Choroid plexus epithelial cell (primary cell): Measurements from ENCODE around the gene CD7.

ENCODE experiments used
- DNase-seq: peaks from one replicate; pipeline ENCODE4 v3.0.0-alpha.2; 2010; ENCODE audit warnings: low read depth
- H3K4me3 ChIP-seq: 2 replicates; pipeline ENCODE4 v1.5.1; 2011; ENCODE audit warnings: low read depth, mild to moderate bottlenecking, control low read depth, low read length, moderate library complexity
- CTCF ChIP-seq: conservative IDR thresholded peaks from 2 replicates; pipeline ENCODE4 v1.5.1; 2011; ENCODE audit warnings: low read depth, mild to moderate bottlenecking, control low read depth, inconsistent platforms, low read length, moderate library complexity

Gene CD7

DNA sequence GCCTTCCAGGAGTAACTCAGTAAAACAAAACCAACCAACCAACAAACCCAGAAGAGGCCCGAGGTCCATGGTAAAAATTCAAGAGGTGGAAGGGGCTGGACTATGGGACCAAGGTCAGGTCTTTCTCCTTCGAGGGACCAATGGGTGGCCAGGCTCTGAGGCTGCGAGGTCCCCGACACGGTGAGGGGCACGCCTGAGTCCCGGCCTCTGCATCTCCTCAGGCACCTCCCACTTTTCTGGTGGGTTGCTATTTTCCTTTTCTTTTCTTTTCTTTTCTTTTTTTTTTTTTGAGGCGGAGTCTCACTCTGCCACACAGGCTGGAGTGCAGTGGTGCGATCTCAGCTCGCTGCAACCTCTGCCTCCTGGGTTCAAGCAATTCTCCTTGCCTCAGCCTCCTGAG, 18.0 kb downstream of the CD7 start:
- no peak for TF ChIP-seq CTCF
- DNase-seq, result no peak

DNA sequence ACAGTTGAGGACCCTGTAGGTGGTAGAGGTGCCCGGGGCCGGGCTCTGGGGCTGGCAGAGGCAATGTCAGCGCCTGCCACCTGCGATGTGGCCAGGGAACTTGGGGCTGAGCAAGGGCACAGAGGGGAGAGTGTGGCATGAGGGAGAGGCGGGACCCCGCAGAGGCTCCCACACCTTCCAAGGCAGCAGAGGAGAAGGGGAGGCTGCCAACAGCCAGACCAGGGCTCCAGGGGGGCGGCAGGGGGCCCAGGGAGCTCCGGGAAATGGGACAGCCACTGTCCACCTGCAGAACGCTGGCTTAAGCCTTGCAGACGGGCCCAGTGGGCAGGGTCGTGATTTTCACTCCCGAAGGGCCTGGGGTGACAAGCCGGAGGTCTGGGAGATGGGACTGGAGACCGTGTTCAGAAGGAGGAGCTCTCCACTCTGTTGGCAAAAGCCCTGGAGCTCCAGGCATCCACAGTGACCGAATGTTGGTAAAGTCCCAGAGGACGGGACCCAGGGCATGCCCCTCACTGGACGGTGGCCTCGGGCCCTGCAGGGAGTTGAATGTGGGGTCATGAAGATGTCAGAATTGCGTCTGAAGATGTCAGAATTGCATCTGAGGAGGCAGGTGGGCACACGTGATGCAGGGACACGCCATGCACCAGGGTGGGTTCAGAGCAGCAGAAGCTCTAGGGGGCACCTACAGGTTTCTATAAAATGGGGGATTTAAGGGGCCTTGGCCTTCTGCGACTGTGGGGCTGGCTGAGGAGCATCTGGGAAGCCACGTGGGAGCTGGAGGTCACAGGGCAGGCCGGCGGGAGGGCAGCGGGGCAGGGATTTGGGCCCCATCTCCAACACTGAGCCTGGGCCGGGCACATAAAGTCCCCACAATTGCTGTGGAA, 18.6 kb downstream of the CD7 start:
- DNase-seq, result no peak
- TF ChIP-seq CTCF, result no peak
- peak overlapping the region; percentile 56 for H3K4me3 ChIP-seq

More for the DNA sequence above, 18.0 kb downstream of the CD7 start:
- H3K4me3 ChIP-seq, result no peak overlapping the region

DNA sequence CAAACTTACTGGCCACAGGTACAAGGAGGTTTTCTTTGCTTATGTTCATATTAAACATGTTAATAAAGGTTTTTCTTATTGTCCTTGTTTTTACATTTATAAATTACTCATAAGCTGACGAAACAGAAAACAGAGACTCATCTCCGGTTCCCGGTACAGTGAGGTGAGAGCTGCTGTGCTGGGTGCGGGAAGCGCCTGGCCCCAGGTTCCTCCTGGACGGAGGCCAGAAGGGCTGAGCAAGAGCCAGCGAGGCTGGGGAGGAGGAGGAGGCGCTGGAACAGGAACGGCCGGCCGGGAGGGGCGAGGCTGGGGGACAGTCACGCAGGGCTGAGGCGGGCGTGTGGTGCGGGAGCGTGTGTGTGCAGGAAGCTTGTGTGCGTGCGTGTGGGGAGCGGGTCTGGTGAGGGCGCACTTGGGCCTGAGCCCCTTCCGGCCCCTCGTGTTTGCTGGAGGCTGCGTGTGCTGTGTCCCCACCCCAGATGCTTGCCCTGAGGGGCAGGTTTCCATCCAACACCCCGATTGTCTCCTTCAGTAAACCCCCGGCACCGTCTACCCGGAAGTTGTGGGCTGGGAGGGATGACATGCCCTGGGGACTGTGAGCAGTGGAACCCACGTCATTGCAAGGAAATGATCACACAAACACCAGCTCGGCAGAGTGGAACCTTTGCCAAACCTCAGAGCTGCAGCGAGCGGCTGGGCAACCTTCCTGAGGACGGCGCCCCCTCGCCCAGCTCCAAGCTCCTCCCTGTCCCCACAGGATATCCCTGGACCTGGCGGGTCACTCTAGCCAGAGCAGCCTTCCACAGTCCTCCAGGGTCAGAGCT, 19.5 kb downstream of the CD7 start:
- peak overlapping the region; percentile 56 for H3K4me3 ChIP-seq
- peak; percentile 94 for DNase-seq
- no peak for TF ChIP-seq CTCF

DNA sequence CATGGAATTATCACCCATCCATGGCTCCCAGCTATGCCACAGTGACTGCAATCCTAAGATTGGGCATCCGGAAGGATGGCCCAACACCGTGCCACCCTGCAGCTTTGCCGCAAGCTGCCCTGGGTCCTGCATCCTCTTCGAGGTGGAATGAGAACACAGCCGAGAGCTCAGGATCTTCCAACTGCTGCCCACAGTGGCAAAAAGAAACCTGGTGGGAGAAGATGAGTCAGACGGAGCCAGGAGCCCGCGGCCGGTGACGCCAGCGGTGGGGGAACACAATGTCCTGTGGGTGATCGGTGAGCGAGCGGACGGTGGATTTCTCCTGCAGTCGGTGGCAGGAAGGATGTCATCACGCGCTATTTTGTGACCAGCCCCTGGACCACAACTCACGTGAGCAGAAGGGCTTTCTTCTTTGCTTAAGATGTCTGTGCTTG, 20.1 kb downstream of the CD7 start:
- DNase-seq, result peak; percentile 97
- TF ChIP-seq CTCF, result peak; percentile 1
- H3K4me3 ChIP-seq, result peak overlapping the region; percentile 56

GRCh38 chr17:82296511-82297279, 20.7 kb downstream of the CD7 start:
- TF ChIP-seq CTCF, result no peak
- DNase-seq, result peak; percentile 30
- peak overlapping the region; percentile 56 for H3K4me3 ChIP-seq

GRCh38 chr17:82295472-82295814, 22.0 kb downstream of the CD7 start:
- no peak for TF ChIP-seq CTCF
- no peak overlapping the region for H3K4me3 ChIP-seq
- DNase-seq, result no peak
